AG04449 (cell line): ENCODE results near the gene PRKACA.

Source experiments
- CTCF ChIA-PET: fragments of 350-600 bp; formaldehyde crosslinking; extraction: SDS; loops from one replicate; lab custom pipeline; 2021; ENCODE audit warnings: antibody characterized with exemption; lab: Yijun Ruan, JAX
- POLR2A ChIA-PET: fragments of 400-600, 350-600 bp; formaldehyde crosslinking; extraction: SDS; loops from one replicate; lab custom pipeline; 2020; ENCODE audit warnings: antibody characterized with exemption, inconsistent platforms; lab: Yijun Ruan, JAX
- DNase-seq: peaks from one replicate; pipeline ENCODE4 v3.0.0-alpha.2; 2010; ENCODE audit warnings: low read depth, low spot score
- H3K4me3 ChIP-seq: 2 replicates; pipeline ENCODE4 v1.5.1; 2011; ENCODE audit warnings: low read depth, mild to moderate bottlenecking, control low read depth, low read length
- TF ChIP-seq, protein P1 (sequence below): IDR thresholded peaks from one replicate; pipeline ENCODE4 v1.5.1; 2011; ENCODE audit warnings: mild to moderate bottlenecking, moderate library complexity, low read length, control low read depth, inconsistent platforms; ENCODE audit not compliant: insufficient read depth; ENCODE audit errors: missing control alignments

Gene PRKACA

DNA sequence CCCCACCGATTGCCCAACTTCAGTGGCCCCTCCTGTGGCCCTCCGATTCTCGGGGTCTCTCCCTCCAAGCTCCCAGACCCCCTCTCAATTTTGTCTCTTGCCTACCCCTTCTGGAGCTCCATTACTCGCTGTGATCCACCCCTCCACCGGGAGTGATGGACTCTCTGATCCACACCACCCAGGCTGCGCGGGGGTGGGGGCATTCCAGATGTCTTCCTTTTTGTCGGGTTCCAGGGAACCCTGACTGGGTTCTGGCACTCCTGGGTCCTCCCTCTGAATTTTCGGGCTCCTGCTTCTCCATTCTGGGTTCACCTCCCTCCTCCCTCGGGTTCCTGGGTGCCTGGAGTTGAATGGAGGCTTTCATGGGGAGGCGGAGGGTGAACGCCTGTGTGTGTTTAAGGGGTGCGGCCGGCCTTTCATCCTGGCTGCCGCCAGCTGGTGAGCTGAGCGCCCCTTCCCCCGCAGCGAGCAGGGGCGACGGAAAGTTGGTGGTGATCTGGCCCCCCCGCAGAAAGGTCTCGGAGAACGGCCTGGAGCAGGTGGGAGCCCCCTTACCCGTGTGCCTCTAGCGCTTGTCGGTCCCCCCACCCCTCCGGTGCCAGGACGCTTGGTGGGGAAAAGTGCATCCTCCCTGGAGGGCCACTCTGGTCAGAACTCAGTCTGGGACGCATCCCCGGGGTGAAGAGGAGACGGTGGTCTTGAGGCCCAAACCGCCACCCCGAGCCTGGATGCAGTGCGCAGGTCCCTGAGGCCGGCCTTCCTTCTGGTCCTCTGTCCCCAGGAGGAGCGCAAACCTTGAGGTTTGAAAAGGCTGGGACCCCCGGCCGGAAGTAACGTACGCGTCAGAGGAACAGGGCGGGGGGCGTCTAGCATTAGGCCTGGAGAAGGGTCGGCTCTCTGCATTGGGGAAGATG, 43.4 kb downstream of the PRKACA start:
- ChIA-PET POLR2A (no interaction called here), CTCF (interaction anchor here (0.8 to 7.2 kb wide), 23 partner anchors 9 to 206 kb away, joined by 3 to 117 read pairs (median 5); partner anchors contain the start of genes ASF1B, IL27RA, PALM3 and PODNL1)
- TF ChIP-seq, protein P1, sequence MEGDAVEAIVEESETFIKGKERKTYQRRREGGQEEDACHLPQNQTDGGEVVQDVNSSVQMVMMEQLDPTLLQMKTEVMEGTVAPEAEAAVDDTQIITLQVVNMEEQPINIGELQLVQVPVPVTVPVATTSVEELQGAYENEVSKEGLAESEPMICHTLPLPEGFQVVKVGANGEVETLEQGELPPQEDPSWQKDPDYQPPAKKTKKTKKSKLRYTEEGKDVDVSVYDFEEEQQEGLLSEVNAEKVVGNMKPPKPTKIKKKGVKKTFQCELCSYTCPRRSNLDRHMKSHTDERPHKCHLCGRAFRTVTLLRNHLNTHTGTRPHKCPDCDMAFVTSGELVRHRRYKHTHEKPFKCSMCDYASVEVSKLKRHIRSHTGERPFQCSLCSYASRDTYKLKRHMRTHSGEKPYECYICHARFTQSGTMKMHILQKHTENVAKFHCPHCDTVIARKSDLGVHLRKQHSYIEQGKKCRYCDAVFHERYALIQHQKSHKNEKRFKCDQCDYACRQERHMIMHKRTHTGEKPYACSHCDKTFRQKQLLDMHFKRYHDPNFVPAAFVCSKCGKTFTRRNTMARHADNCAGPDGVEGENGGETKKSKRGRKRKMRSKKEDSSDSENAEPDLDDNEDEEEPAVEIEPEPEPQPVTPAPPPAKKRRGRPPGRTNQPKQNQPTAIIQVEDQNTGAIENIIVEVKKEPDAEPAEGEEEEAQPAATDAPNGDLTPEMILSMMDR, result no peak

DNA sequence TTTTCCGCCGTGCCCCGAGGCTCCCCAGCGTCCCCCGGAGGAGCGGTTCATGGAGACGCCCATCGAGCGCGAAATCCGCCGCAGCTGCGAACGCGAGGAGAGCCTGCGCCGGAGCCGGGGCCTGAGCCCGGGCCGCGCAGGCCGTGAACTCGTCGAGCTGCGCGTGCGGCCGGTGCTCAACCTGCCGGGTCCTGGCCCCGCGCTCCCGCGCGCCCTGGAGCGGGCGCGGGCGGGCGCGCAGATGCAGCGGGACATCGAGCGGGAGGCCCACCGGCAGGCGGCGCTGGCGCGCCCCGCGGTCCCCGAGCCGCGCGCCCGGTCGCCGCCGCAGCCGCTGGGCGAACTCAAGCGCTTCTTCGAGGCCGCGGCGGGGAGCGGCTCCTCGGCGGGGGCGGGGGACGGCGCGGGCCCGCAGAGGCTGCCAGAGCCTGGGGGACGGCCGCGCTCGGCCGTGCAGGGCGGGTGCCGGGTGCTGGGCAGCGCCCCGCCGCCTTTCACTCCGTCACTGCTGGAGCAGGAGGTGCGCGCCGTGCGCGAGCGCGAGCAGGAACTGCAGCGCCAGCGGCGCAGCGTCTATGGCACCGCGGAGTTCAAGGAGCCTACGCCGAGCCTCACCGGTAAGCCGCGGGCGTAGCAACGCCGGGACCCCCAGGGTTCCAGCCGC, 44.2 kb downstream of the PRKACA start:
- ChIA-PET CTCF (interaction anchor here (0.6 to 7.2 kb wide), 39 partner anchors 9 to 205 kb away, joined by 3 to 117 read pairs (median 4); partner anchors contain the start of genes ASF1B, IL27RA, NANOS3 and PALM3), POLR2A (no interaction called here)
- TF ChIP-seq, protein P1, result peak; percentile 29
- H3K4me3 ChIP-seq, result peak overlapping the region; percentile 68
- no peak for DNase-seq

More for the DNA sequence above, 43.4 kb downstream of the PRKACA start:
- DNase-seq, result no peak
- peak overlapping the region; percentile 68 for H3K4me3 ChIP-seq

DNA sequence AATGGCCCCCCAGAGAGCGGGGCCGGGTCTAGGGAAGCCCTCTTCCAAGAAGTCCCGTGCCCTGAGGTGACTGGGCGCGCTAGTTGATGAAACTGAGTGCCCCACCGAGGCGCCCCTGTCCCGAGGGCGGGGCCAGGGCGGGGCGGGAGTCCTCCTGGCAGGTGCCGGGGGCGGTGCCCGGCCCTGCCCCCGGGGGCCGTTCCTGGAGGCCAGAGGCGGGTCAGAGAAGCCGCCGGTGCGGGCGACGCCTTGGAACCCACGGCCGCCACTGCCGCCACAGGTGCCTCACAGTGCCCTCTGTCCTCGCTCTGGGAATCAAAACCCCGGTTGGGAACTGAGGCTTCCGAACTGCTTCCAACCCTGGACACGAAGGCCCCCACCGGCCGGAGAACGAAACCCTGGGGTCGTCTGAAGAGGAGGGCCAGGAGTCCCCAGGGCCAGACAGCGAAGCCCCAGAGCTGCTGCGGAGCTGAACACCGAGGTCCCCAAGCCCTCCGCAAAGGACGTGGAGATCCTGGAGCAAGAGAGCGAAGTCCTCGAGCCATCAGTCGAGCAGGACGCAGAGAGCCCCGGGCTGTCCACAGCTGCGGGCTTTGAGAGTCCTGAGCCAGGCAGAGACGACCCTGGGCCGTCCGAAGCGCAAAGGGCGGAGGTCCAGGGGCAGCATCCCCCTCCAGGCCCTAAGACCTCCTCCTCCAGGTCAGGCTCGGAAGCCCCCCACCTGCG, 44.9 kb downstream of the PRKACA start, which contains the start of gene MISP3:
TSS of gene MISP3 (plus strand) at position 252 of the 726 bp plus-strand sequence. CDS start 524 bp downstream, outside the sequence.
- POLR2A ChIA-PET, result interaction anchor here (0.6 kb wide), 1 partner anchor 393 kb away, joined by 5 read pairs; no protein-coding TSS in a partner anchor
- peak within 1 kb of the TSS; percentile 68 for H3K4me3 ChIP-seq
- no peak for DNase-seq
- CTCF ChIA-PET, result interaction anchor here (0.6 to 7.2 kb wide), 38 partner anchors 9 to 205 kb away, joined by 3 to 117 read pairs (median 4); partner anchors contain the start of genes ASF1B, IL27RA, NANOS3 and PALM3
- TF ChIP-seq, protein P1, result no peak

- no peak overlapping the region for H3K4me3 ChIP-seq
- ChIA-PET CTCF (interaction anchor here (1.0 to 7.2 kb wide), 7 partner anchors 12 to 189 kb away, joined by 3 to 117 read pairs (median 15); partner anchors contain the start of genes PALM3 and PODNL1), POLR2A (no interaction called here)
- TF ChIP-seq, protein P1, result no peak
- no peak for DNase-seq
These were observed 47.1 kb downstream of the PRKACA start for GRCh38 chr19:14070268-14071050.

GRCh38 chr19:14066134-14066533, 51.4 kb downstream of the PRKACA start:
- DNase-seq, result no peak
- CTCF ChIA-PET, result no interaction called here
- no peak overlapping the region for H3K4me3 ChIP-seq
- TF ChIP-seq, protein P1, result no peak
- POLR2A ChIA-PET, result no interaction called here
